ENCODE data around the gene NACA. TPM values are rescaled to one million over a fixed set of nuclear protein-coding genes. Genes with fewer than 3 reads are reported as not detected.
A peak's percentile ranks its signal among the peaks of the same experiment; 100 is the strongest.

NACA gene
- total and polyA plus RNA-seq, 2 of the 13 experiments (the other 11 are each of a cell fraction or from before 2014, with no cell fraction given): 799 to 1,700 TPM

- TF ChIP-seq, protein P1, sequence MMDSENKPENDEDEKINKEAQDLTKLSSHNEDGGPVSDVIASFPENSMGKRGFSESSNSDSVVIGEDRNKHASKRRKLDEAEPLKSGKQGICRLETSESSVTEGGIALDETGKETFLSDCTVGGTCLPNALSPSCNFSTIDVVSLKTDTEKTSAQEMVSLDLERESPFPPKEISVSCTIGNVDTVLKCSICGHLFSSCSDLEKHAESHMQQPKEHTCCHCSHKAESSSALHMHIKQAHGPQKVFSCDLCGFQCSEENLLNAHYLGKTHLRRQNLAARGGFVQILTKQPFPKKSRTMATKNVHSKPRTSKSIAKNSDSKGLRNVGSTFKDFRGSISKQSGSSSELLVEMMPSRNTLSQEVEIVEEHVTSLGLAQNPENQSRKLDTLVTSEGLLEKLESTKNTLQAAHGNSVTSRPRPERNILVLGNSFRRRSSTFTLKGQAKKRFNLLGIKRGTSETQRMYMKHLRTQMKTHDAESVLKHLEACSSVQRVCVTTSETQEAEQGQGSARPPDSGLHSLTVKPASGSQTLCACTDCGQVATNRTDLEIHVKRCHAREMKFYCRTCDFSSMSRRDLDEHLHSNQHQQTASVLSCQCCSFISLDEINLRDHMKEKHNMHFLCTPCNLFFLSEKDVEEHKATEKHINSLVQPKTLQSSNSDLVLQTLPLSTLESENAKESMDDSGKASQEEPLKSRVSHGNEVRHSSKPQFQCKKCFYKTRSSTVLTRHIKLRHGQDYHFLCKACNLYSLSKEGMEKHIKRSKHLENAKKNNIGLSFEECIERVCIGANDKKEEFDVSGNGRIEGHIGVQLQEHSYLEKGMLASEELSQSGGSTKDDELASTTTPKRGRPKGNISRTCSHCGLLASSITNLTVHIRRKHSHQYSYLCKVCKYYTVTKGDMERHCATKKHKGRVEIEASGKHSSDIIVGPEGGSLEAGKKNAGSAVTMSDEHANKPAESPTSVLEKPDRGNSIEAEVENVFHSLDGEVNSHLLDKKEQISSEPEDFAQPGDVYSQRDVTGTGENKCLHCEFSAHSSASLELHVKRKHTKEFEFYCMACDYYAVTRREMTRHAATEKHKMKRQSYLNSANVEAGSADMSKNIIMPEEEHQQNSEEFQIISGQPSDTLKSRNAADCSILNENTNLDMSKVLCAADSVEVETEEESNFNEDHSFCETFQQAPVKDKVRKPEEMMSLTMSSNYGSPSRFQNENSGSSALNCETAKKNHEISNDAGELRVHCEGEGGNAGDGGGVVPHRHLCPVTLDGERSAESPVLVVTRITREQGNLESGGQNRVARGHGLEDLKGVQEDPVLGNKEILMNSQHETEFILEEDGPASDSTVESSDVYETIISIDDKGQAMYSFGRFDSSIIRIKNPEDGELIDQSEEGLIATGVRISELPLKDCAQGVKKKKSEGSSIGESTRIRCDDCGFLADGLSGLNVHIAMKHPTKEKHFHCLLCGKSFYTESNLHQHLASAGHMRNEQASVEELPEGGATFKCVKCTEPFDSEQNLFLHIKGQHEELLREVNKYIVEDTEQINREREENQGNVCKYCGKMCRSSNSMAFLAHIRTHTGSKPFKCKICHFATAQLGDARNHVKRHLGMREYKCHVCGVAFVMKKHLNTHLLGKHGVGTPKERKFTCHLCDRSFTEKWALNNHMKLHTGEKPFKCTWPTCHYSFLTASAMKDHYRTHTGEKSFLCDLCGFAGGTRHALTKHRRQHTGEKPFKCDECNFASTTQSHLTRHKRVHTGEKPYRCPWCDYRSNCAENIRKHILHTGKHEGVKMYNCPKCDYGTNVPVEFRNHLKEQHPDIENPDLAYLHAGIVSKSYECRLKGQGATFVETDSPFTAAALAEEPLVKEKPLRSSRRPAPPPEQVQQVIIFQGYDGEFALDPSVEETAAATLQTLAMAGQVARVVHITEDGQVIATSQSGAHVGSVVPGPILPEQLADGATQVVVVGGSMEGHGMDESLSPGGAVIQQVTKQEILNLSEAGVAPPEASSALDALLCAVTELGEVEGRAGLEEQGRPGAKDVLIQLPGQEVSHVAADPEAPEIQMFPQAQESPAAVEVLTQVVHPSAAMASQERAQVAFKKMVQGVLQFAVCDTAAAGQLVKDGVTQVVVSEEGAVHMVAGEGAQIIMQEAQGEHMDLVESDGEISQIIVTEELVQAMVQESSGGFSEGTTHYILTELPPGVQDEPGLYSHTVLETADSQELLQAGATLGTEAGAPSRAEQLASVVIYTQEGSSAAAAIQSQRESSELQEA (CRISPR knock-in tag; IDR thresholded peaks at IDR 0.05; ENCODE audit: not compliant biosample characterization): no peak
- TF ChIP-seq ZNF597 (CRISPR knock-in tag; IDR thresholded peaks at IDR 0.05) (no peak), AHDC1 (CRISPR knock-in tag; IDR thresholded peaks at IDR 0.05; ENCODE audit: borderline replicate concordance) (no peak; the same call in 1 of the 2 replicates), AKAP8 (CRISPR knock-in tag; IDR thresholded peaks at IDR 0.05) (no peak), ZNF556 (CRISPR knock-in tag; IDR thresholded peaks at IDR 0.05; ENCODE audit: borderline replicate concordance) (no peak), SAP130 (CRISPR knock-in tag; IDR thresholded peaks at IDR 0.05; ENCODE audit: low read depth) (peak; percentile 78), ZNF44 (CRISPR knock-in tag; IDR thresholded peaks at IDR 0.05) (peak; percentile 21; the same call in 1 of the 2 replicates), ARID3A (IDR thresholded peaks at IDR 0.05; ENCODE audit: low read depth, low read length) (no peak), ZNF296 (CRISPR knock-in tag; conservative IDR thresholded peaks at IDR 0.05) (0 out of 2 replicates have a peak, but pooled peaks have one; percentile 39)
- TF ChIP-seq, protein P2, sequence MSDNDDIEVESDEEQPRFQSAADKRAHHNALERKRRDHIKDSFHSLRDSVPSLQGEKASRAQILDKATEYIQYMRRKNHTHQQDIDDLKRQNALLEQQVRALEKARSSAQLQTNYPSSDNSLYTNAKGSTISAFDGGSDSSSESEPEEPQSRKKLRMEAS (IDR thresholded peaks at IDR 0.05): peak; percentile 86; the same call in 1 of the 2 replicates
Measured at GRCh38 chr12:56751712-56752598, 26.9 kb upstream of the NACA start, which contains the start of gene PRIM1 (continued).
